ENCODE measurements around the gene CAMTA1.

Gene CAMTA1

GRCh38 chr1:7558921-7559869 is 773.9 kb downstream of the CAMTA1 start:
- no peak for DNase-seq

GRCh38 chr1:7560128-7560527 is 774.9 kb downstream of the CAMTA1 start:
- no peak for DNase-seq

- no peak for DNase-seq
These were observed 775.4 kb downstream of the CAMTA1 start for GRCh38 chr1:7560601-7561181.

- no peak for DNase-seq
These were observed 776.2 kb downstream of the CAMTA1 start for GRCh38 chr1:7561331-7561921.

GRCh38 chr1:7561936-7562728 is 776.9 kb downstream of the CAMTA1 start:
- no peak for DNase-seq

GRCh38 chr1:7562729-7563605 is 777.7 kb downstream of the CAMTA1 start:
- no peak for DNase-seq

GRCh38 chr1:7564137-7564536 is 778.9 kb downstream of the CAMTA1 start:
- DNase-seq, result no peak

GRCh38 chr1:7565099-7565750 is 780.0 kb downstream of the CAMTA1 start:
- DNase-seq, result no peak

- DNase-seq, result no peak
These were observed 781.4 kb downstream of the CAMTA1 start for GRCh38 chr1:7566417-7567375.

GRCh38 chr1:7567376-7567775 is 782.1 kb downstream of the CAMTA1 start:
- no peak for DNase-seq

- DNase-seq, result no peak
These were observed 782.8 kb downstream of the CAMTA1 start for GRCh38 chr1:7568053-7568452.

GRCh38 chr1:7568901-7569524 is 783.8 kb downstream of the CAMTA1 start:
- DNase-seq, result no peak

- no peak for DNase-seq
These were observed 785.1 kb downstream of the CAMTA1 start for GRCh38 chr1:7570311-7570710.

- DNase-seq, result no peak
These were observed 787.4 kb downstream of the CAMTA1 start for GRCh38 chr1:7572654-7573152.

- DNase-seq, result no peak
These were observed 788.2 kb downstream of the CAMTA1 start for GRCh38 chr1:7573481-7573880.

- DNase-seq, result no peak
These were observed 789.1 kb downstream of the CAMTA1 start for GRCh38 chr1:7574121-7575040.

- DNase-seq, result no peak
These were observed 789.8 kb downstream of the CAMTA1 start for GRCh38 chr1:7575041-7575400.

GRCh38 chr1:7576946-7577657 is 791.8 kb downstream of the CAMTA1 start:
- no peak for DNase-seq

All from NCI-H1048 (cell line).